Subcutaneous abdominal adipose tissue (tissue), 5 donors: Measurements from ENCODE around the gene TOR1A.
"Not testable (repeated sequence)": the region's sequence is repeated elsewhere in the genome, so short reads cannot be mapped to it uniquely, and the experiment has no call there.

ENCODE experiments used
- H3K27ac ChIP-seq: one replicate; pipeline ENCODE4 v1.7.0; 2013; ENCODE audit warnings: low read depth, mild to moderate bottlenecking, inconsistent platforms, low read length, moderate library complexity
- H3K27me3 ChIP-seq, 5 donors: one replicate each; pipeline ENCODE4 v1.7.0; 2013; ENCODE audit warnings: low read length in 5 of 5, inconsistent platforms in 1 of 5; ENCODE audit not compliant: control insufficient read depth in 5 of 5, insufficient read depth in 4 of 5
- H3K36me3 ChIP-seq, 5 donors: one replicate each; pipeline ENCODE4 v1.7.0; 2013; ENCODE audit warnings: low read length in 5 of 5; ENCODE audit not compliant: control insufficient read depth in 5 of 5, insufficient read depth in 5 of 5
- H3K4me1 ChIP-seq, 5 donors: one replicate each; pipeline ENCODE4 v1.7.0; 2013; ENCODE audit warnings: low read length in 5 of 5, mild to moderate bottlenecking in 3 of 5, moderate library complexity in 1 of 5; ENCODE audit not compliant: control insufficient read depth in 5 of 5, insufficient read depth in 5 of 5
- H3K4me3 ChIP-seq, 5 donors: one replicate each; pipeline ENCODE4 v1.7.0; 2013; ENCODE audit warnings: low read length in 5 of 5, low read depth in 1 of 5
- H3K9ac ChIP-seq, 5 donors: one replicate each; pipeline ENCODE4 v1.7.0; 2013; ENCODE audit warnings: low read length in 5 of 5, mild to moderate bottlenecking in 4 of 5, moderate library complexity in 3 of 5
- H3K9me3 ChIP-seq, 5 donors: one replicate each; pipeline ENCODE4 v1.7.0; 2013; ENCODE audit warnings: low read length in 5 of 5; ENCODE audit not compliant: control insufficient read depth in 5 of 5
- donor health status: healthy.
- donor health status: healthy.
- donor health status: healthy.
- donor health status: healthy.
- donor health status: healthy.

Gene TOR1A

GRCh38 chr9:129786481-129786880, 37.5 kb downstream of the TOR1A start:
- no peak overlapping the region for H3K27ac ChIP-seq
- no peak overlapping the region for H3K9ac ChIP-seq
- H3K4me3 ChIP-seq = no peak overlapping the region
- peaks cover 0 to 3% (median 0%) of the 10 kb centered on the region in 5 donors for H3K4me1 ChIP-seq
- no peaks in the 10 kb centered on the region for H3K36me3 ChIP-seq
- no peaks in the 10 kb centered on the region for H3K9me3 ChIP-seq
- peaks cover 0 to 8% (median 0%) of the 10 kb centered on the region in 5 donors for H3K27me3 ChIP-seq

- Histone ChIP-seq H3K27me3 (peaks cover 0 to 8% (median 0%) of the 10 kb centered on the region in 5 donors), H3K27ac (no peak overlapping the region), H3K9me3 (no peaks in the 10 kb centered on the region), H3K36me3 (no peaks in the 10 kb centered on the region), H3K4me1 (peaks cover 0 to 3% (median 0%) of the 10 kb centered on the region in 5 donors), H3K9ac (no peak overlapping the region), H3K4me3 (no peak overlapping the region)
Measured at GRCh38 chr9:129785866-129786265, 38.1 kb downstream of the TOR1A start.

GRCh38 chr9:129784970-129785369, 39.0 kb downstream of the TOR1A start:
- not testable (repeated sequence) for H3K4me3 ChIP-seq, H3K9me3 ChIP-seq, H3K36me3 ChIP-seq, H3K27me3 ChIP-seq, H3K4me1 ChIP-seq, H3K27ac ChIP-seq, H3K9ac ChIP-seq

- Histone ChIP-seq H3K27ac (no peak overlapping the region), H3K4me3 (no peak overlapping the region), H3K4me1 (peaks cover 0 to 3% (median 0%) of the 10 kb centered on the region in 5 donors), H3K9ac (no peak overlapping the region), H3K36me3 (no peaks in the 10 kb centered on the region), H3K27me3 (peaks cover 0 to 8% (median 0%) of the 10 kb centered on the region in 5 donors), H3K9me3 (no peaks in the 10 kb centered on the region)
Measured at GRCh38 chr9:129783516-129784361, 40.2 kb downstream of the TOR1A start.

GRCh38 chr9:129781981-129782380, 42.0 kb downstream of the TOR1A start:
- H3K4me3 ChIP-seq = no peak overlapping the region
- H3K36me3 ChIP-seq = no peaks in the 10 kb centered on the region
- H3K27ac ChIP-seq = no peak overlapping the region
- peaks cover 0 to 13% (median 9%) of the 10 kb centered on the region in 5 donors for H3K4me1 ChIP-seq
- peaks cover 0 to under 1% (median 0%) of the 10 kb centered on the region in 5 donors for H3K27me3 ChIP-seq
- H3K9me3 ChIP-seq = no peaks in the 10 kb centered on the region
- no peak overlapping the region for H3K9ac ChIP-seq

- Histone ChIP-seq H3K36me3 (no peaks in the 10 kb centered on the region), H3K4me1 (peaks cover 4 to 22% (median 16%) of the 10 kb centered on the region in 5 donors), H3K9ac (no peak overlapping the region), H3K4me3 (no peak overlapping the region), H3K9me3 (no peaks in the 10 kb centered on the region), H3K27ac (no peak overlapping the region), H3K27me3 (no peaks in the 10 kb centered on the region)
Measured at GRCh38 chr9:129781131-129781530, 42.8 kb downstream of the TOR1A start.

GRCh38 chr9:129779560-129780190, 44.3 kb downstream of the TOR1A start:
- Histone ChIP-seq H3K27me3 (no peaks in the 10 kb centered on the region), H3K36me3 (no peaks in the 10 kb centered on the region), H3K9ac (no peak overlapping the region), H3K4me3 (no peak overlapping the region), H3K9me3 (no peaks in the 10 kb centered on the region), H3K27ac (no peak overlapping the region), H3K4me1 (peaks cover 4 to 24% (median 16%) of the 10 kb centered on the region in 5 donors)

GRCh38 chr9:129778469-129778868, 45.5 kb downstream of the TOR1A start:
- Histone ChIP-seq H3K4me1 (peaks cover 4 to 26% (median 16%) of the 10 kb centered on the region in 5 donors), H3K9me3 (no peaks in the 10 kb centered on the region), H3K4me3 (no peak overlapping the region), H3K27me3 (peaks cover 0 to 2% (median 0%) of the 10 kb centered on the region in 5 donors), H3K27ac (no peak overlapping the region), H3K36me3 (no peaks in the 10 kb centered on the region), H3K9ac (no peak overlapping the region)

- Histone ChIP-seq H3K9me3 (no peaks in the 10 kb centered on the region), H3K36me3 (no peaks in the 10 kb centered on the region), H3K4me1 (peaks cover 4 to 25% (median 16%) of the 10 kb centered on the region in 5 donors), H3K9ac (peak overlapping the region in 1 of 5 donors; percentile 59), H3K27ac (peak overlapping the region; percentile 67), H3K27me3 (peaks cover 0 to 4% (median 0%) of the 10 kb centered on the region in 5 donors), H3K4me3 (no peak overlapping the region)
Measured at GRCh38 chr9:129777769-129778130, 46.2 kb downstream of the TOR1A start.
